Loucy (cell line): ENCODE measurements around the gene WIPF2.

ENCODE experiments used
- CTCF ChIP-seq: fragments of 200-600 bp; sonication (generic); conservative IDR thresholded peaks from 2 replicates; pipeline ENCODE4 v1.5.1; 2014; ENCODE audit warnings: mild to moderate bottlenecking, antibody characterized with exemption, low read length
- EZH2phosphoT487 ChIP-seq: fragments of 200-600 bp; IDR thresholded peaks from 2 replicates; pipeline ENCODE4 v1.6.1; 2018; ENCODE audit warnings: antibody characterized with exemption, mild to moderate bottlenecking, moderate library complexity, borderline replicate concordance

- TF ChIP-seq CTCF (no peak), EZH2phosphoT487 (no peak)
Observed at GRCh38 chr17:40281663-40282062, 62.6 kb downstream of the WIPF2 start.
